ENCODE data around the gene MFSD6L. TPM values are rescaled to one million over a fixed set of nuclear protein-coding genes. Genes with fewer than 3 reads are reported as not detected.

MFSD6L gene
- total RNA-seq, 1 donor from 2014 or later, result not detected

- DNase-seq (ENCODE audit: low read depth in 2 of 2), result no peak
Measured at GRCh38 chr17:8793649-8794048, 5.5 kb downstream of the MFSD6L start.

DNA sequence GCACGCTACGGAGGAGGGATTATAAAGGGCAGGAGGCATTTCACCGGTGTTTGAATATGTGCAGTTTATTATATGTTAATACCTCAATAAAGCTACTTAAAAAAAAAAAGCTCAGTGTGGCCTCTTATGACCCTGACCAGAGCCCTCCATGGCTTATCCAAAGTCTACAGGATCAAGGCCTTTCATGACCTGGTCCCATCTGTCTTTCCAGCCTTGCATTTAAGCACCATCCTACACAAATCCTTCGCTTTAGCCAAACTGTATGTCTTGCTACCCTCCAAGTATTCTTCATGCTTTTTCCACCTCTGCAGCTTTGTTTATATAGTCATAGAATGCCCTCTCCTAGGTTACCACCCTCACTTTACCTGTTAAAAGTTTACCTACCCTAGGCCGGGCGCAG lies 6.5 kb downstream of the MFSD6L start:
- DNase-seq (ENCODE audit: low read depth in 2 of 2), result no peak

- DNase-seq (ENCODE audit: low read depth in 2 of 2), result peak in 1 of 2 donors; percentile 12
Measured at GRCh38 chr17:8791910-8792270, 7.3 kb downstream of the MFSD6L start.

DNA sequence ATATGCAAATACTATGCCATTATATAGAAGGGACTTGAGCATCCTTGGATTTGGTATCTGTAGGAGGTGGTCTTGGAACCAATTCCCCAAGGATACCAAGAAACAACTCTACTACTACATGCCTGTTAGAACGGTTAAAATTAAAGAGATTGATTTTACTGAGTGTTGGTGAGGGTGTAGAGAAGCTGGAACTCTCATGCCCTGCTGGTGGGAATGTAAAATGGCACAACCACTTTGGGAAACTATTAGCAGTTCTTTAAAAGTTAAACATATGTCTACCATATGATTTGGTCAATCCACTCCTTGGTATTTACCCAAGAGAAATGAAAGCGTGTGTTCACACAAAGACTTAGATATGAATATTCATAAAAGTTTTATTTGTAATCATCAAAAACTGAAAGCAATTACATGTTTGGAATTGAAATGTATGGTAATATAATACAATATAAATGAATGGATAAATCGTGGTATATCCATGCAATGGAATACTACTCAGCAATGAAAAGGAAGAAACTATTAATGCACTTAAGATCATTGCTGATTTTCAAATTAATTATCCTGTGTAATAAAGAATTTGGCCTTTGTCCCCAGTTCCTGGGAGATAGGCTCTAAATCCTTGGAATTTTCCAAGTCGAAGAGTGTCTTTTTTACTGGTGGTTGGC lies 7.8 kb downstream of the MFSD6L start:
- DNase-seq (ENCODE audit: low read depth in 2 of 2), result no peak

GRCh38 chr17:8789743-8790142 lies 9.4 kb downstream of the MFSD6L start:
- DNase-seq (ENCODE audit: low read depth in 2 of 2), result no peak

- DNase-seq (ENCODE audit: low read depth in 2 of 2), result no peak
Measured at GRCh38 chr17:8788998-8789397, 10.2 kb downstream of the MFSD6L start.

DNA sequence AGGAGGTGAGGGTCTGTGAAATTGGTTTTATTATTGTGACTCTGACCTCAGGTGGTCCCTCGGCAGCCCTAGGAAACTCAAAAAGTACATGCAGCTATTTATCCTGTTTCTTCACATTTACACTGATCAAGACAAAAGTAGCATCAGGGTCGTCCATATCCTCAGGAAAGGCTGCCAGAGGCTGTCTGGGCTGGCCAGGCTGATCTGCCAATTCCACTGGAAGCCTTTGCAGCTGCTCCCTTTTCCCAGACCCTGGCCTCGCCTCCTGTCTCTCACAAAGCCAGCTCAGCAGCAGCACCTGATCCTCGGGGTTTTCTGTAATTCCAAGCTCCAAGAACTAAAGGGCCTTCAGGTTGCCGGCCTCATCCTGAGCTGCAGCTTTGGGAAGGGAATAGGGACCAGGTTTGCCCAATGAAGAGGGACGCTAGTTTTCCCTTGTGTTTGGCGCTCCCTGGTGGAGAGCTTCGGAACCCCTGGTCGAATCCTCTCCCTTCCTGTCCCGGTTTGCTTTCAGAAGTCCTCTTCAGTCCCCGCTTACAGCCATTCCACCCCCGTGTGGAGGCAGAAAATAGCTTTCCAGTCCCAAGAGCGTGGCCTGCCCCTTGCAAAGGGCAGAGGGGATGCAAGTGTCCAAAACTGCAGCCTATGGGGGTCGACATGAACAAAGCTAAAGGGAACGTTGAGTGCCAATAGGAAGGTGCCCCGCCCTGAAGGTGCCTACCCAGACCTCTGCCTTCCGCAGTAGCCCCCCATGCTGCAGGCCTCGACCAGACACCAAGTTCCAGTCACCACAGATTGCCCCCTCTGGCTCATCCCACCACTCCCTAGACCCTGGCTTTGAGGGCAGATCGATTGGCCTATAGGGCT lies 13.4 kb downstream of the MFSD6L start:
- DNase-seq (ENCODE audit: low read depth in 2 of 2), result peak; percentile 56 to 74

- DNase-seq (ENCODE audit: low read depth in 2 of 2), result no peak
Measured at GRCh38 chr17:8782176-8782575, 17.0 kb downstream of the MFSD6L start.

- no peak for DNase-seq (ENCODE audit: low read depth in 2 of 2)
Measured at GRCh38 chr17:8781776-8782175, 17.4 kb downstream of the MFSD6L start.

- no peak for DNase-seq (ENCODE audit: low read depth in 2 of 2)
Measured at GRCh38 chr17:8776881-8777280, 22.3 kb downstream of the MFSD6L start.

- DNase-seq (ENCODE audit: low read depth in 2 of 2), result no peak
Measured at GRCh38 chr17:8776248-8776647, 22.9 kb downstream of the MFSD6L start.

DNA sequence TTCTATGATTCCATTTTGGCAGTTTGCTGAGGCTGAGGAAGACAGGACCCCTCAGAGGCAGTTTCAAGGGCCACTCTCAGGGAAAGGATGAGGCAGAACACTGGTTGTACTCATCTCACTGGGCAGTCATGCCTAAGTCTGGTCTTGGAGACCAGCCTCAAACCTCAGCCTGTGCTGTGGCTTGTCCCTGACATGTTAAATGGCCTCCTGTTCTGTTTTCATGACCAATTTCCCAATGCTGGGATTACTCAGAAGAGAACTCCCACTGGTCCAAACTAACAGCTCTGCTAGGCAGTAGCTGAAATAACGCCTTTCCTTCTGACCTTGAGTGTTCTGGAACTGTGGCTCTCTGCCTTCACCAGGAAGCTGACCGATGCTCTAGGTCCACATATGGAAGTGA lies 32.4 kb downstream of the MFSD6L start:
- DNase-seq (ENCODE audit: low read depth in 2 of 2), result no peak

- no peak for DNase-seq (ENCODE audit: low read depth in 2 of 2)
Measured at GRCh38 chr17:8762012-8762411, 37.2 kb downstream of the MFSD6L start.

GRCh38 chr17:8758137-8758596 lies 41.0 kb downstream of the MFSD6L start, which contains the start of gene SPDYE4:
Gene SPDYE4, minus strand, starts transcription at chr17:8758546. Its CDS starts 164 bp downstream, at chr17:8758382.
- no peak for DNase-seq (ENCODE audit: low read depth in 2 of 2)

DNA sequence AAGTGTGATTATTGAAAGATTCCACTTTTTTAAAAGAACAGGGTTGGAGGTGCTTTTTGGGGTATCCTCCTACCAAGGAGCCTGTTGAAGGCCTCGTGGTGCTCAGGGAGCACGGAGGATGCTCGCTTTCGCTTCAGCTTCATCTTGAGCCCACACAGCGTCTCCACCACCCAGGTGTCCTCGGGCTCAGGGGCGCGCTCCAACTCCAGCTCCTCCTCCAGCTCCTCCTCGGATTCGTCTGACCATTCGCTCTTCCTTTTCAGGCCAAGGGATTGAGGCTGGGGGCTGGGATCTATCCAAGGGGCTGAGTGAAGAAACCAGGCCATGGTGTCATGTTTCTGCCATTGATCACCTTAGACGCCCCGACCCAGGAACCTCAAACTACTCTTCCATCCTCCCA lies 42.0 kb downstream of the MFSD6L start:
- DNase-seq (ENCODE audit: low read depth in 2 of 2), result no peak

GRCh38 chr17:8755590-8756255 lies 43.4 kb downstream of the MFSD6L start:
- DNase-seq (ENCODE audit: low read depth in 2 of 2), result no peak

GRCh38 chr17:8754890-8755289 lies 44.3 kb downstream of the MFSD6L start:
- no peak for DNase-seq (ENCODE audit: low read depth in 2 of 2)

GRCh38 chr17:8753976-8754440 lies 45.2 kb downstream of the MFSD6L start:
- peak; percentile 17 to 60 for DNase-seq (ENCODE audit: low read depth in 2 of 2)

GRCh38 chr17:8753136-8753975 lies 45.8 kb downstream of the MFSD6L start:
- no peak for DNase-seq (ENCODE audit: low read depth in 2 of 2)

DNA sequence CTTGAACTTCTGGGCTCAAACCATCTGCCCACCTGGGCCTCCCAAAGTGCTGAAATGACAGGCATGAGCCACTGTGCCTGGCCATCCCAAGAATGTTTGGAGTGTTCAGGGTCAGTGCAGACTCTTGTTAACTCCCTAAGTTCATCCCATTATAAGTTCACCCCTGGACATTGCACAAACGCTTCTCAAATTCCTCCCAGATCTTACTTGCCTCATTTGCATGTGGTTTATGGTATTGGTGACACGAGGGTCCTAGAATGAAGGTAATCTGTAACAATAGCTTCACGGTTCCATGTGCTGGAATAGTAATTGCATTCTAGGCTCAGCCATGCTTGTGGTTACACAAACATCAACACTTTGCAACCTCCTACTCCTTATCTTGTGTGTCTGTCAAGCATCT lies 49.5 kb downstream of the MFSD6L start:
- no peak for DNase-seq (ENCODE audit: low read depth in 2 of 2)

DNA sequence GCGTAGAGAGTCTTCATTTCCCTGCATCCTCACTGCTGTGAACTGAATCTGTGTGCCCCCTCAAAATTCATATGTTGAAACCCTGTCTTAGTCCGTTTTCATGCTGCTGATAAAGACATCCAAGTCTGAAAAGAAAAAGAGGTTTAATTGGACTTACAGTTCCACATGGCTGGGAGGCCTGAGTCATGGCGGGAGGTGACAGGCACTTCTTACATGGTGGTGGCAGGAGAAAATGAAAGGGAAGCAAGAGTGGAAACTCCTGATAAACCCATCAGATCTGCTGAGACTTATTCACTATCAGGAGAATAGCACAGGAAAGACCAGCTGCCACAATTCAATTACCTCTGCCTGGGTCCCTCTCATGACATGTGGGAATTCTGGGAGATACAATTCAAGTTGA lies 51.4 kb downstream of the MFSD6L start:
- DNase-seq (ENCODE audit: low read depth in 2 of 2), result no peak
